Measurements from ENCODE around the gene CARMIL1. TPM values are rescaled to one million over a fixed set of nuclear protein-coding genes. Genes with fewer than 3 reads are reported as not detected.

CARMIL1 gene
- total RNA-seq, 1 experiment from 2014 or later = 23.6 TPM

DNA sequence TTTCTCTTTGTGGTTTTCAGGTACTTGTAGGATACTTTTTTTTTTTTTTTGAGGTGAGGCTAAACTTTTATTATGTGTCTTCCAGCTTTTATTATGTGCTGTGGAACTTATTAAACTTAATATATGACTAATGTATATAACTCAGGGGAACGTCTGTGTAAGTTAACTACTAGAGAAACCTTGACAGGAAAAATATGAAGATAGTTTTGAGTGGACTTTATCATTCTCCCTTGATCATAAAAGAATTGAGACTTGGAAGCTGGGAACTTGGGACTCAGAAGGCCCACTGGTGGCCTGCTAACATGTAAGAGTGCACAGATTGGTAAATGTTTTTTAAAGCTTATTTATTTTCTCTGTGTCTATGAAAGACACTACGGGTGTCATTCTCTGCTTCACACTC is 73.1 kb downstream of the CARMIL1 start:
- Histone ChIP-seq H2BK15ac (ENCODE audit: low read depth, low read length) (no peak overlapping the region), H3K27me3 (ENCODE audit: insufficient read depth, low read length) (no peaks in the 10 kb centered on the region), H3K79me2 (ENCODE audit: insufficient read depth, low read length) (peaks cover 6% of the 10 kb centered on the region; the same call in 1 of the 2 replicates), H3K4me2 (ENCODE audit: insufficient read depth, insufficient read length, low read length) (no peak overlapping the region), H3K56ac (ENCODE audit: insufficient read length, low read depth, low read length) (no peak overlapping the region), H4K5ac (ENCODE audit: insufficient read length, low read depth, low read length) (no peak overlapping the region), H4K20me1 (ENCODE audit: control insufficient read depth, insufficient read depth, insufficient read length) (no peaks in the 10 kb centered on the region), H3K23me2 (ENCODE audit: insufficient read length, low read depth, low read length, poor library complexity, severe bottlenecking) (no peaks in the 10 kb centered on the region), H3K23ac (ENCODE audit: insufficient read length, low read depth, low read length) (no peak overlapping the region), H3K4me1 (ENCODE audit: insufficient read depth, low read length) (no peaks in the 10 kb centered on the region), H3K18ac (ENCODE audit: insufficient read length, low read depth, low read length) (no peak overlapping the region), H2AK5ac (ENCODE audit: insufficient read length, low read length) (no peak overlapping the region), H3K4ac (ENCODE audit: low read depth, low read length) (no peak overlapping the region), H3K9me3 (ENCODE audit: control insufficient read depth, low read depth, low read length) (no peaks in the 10 kb centered on the region), H3K9ac (ENCODE audit: extremely low read depth, insufficient read length, low read length) (no peak overlapping the region), H2BK20ac (ENCODE audit: low read depth, low read length, poor library complexity, severe bottlenecking) (no peak overlapping the region), H2AFZ (ENCODE audit: low read length) (no peak overlapping the region), H4K8ac (replicated peaks; ENCODE audit: insufficient read length, low read depth, low read length) (no peak overlapping the region), H2BK5ac (ENCODE audit: insufficient read length, low read length) (no peak overlapping the region), H3T11ph (ENCODE audit: low read length) (no peak overlapping the region), H3K79me1 (ENCODE audit: insufficient read depth, low read depth, low read length, poor library complexity, severe bottlenecking) (peaks cover 7% of the 10 kb centered on the region), H3K27ac (ENCODE audit: insufficient read length, low read depth, low read length) (no peak overlapping the region), H2BK12ac (ENCODE audit: insufficient read length, low read depth, low read length) (no peak overlapping the region), H3K14ac (ENCODE audit: insufficient read depth, low read length) (no peak overlapping the region), H2BK120ac (ENCODE audit: low read depth, low read length, poor library complexity, severe bottlenecking) (no peak overlapping the region), H4K91ac (ENCODE audit: insufficient read length, low read depth, low read length) (no peak overlapping the region)
- WGBS (ENCODE audit: extremely low coverage, insufficient read length, low lambda C conversion rate) = no CpG with 5 or more reads among the region's 2 CpGs
- Mint-ChIP-seq H3K27me3 (ENCODE audit: low read depth) (no peaks in the 10 kb centered on the region), H3K4me3 (no peak overlapping the region), H3K4me1 (peaks cover 0 to 3% of the 10 kb centered on the region in 2 experiments; a peak in 1 of 4 replicates), H3K36me3 (ENCODE audit: insufficient read depth in 1 of 3, low read depth in 3 of 3) (no peaks in the 10 kb centered on the region; a peak in 1 of 7 replicates), H3K27ac (no peak overlapping the region), H3K9me3 (peaks cover 0 to 2% of the 10 kb centered on the region in 2 experiments; a peak in 1 of 5 replicates)
- TF ChIP-seq, protein P1, sequence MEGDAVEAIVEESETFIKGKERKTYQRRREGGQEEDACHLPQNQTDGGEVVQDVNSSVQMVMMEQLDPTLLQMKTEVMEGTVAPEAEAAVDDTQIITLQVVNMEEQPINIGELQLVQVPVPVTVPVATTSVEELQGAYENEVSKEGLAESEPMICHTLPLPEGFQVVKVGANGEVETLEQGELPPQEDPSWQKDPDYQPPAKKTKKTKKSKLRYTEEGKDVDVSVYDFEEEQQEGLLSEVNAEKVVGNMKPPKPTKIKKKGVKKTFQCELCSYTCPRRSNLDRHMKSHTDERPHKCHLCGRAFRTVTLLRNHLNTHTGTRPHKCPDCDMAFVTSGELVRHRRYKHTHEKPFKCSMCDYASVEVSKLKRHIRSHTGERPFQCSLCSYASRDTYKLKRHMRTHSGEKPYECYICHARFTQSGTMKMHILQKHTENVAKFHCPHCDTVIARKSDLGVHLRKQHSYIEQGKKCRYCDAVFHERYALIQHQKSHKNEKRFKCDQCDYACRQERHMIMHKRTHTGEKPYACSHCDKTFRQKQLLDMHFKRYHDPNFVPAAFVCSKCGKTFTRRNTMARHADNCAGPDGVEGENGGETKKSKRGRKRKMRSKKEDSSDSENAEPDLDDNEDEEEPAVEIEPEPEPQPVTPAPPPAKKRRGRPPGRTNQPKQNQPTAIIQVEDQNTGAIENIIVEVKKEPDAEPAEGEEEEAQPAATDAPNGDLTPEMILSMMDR (conservative IDR thresholded peaks at IDR 0.05) = no peak
- DNase-seq = no peak

All from H9 (cell line).